HG02623 (cell line): Measurements from ENCODE around the gene GINS1.
"Not testable (repeated sequence)": the region's sequence is repeated elsewhere in the genome, so short reads cannot be mapped to it uniquely, and the experiment has no call there.

Source experiments
- ATAC-seq: cut with Tn5 transposase; IDR thresholded peaks from one replicate; pipeline ENCODE4 v1.9.1; 2021; ENCODE audit warnings: moderate library complexity; ENCODE audit not compliant: unreplicated experiment

Gene GINS1

DNA sequence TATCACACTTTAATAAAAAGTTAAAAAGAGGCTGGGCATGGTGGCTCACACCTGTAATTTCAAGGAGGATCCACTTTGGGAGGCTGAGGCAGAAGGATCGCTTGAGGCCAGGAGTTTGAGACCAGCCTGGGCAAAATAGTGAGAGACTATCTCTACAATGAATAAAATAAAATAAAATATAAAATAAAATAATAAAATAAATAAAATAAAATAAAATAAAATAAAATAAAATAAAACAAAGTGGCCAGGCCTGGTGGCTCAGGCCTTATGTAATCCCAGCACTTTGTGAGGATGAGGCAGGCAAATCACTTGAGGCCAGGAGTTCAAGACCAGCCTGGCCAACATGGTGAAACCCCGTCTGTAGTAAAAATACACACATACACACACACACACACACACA is 65.8 kb downstream of the GINS1 start:
- not testable (repeated sequence) for ATAC-seq

DNA sequence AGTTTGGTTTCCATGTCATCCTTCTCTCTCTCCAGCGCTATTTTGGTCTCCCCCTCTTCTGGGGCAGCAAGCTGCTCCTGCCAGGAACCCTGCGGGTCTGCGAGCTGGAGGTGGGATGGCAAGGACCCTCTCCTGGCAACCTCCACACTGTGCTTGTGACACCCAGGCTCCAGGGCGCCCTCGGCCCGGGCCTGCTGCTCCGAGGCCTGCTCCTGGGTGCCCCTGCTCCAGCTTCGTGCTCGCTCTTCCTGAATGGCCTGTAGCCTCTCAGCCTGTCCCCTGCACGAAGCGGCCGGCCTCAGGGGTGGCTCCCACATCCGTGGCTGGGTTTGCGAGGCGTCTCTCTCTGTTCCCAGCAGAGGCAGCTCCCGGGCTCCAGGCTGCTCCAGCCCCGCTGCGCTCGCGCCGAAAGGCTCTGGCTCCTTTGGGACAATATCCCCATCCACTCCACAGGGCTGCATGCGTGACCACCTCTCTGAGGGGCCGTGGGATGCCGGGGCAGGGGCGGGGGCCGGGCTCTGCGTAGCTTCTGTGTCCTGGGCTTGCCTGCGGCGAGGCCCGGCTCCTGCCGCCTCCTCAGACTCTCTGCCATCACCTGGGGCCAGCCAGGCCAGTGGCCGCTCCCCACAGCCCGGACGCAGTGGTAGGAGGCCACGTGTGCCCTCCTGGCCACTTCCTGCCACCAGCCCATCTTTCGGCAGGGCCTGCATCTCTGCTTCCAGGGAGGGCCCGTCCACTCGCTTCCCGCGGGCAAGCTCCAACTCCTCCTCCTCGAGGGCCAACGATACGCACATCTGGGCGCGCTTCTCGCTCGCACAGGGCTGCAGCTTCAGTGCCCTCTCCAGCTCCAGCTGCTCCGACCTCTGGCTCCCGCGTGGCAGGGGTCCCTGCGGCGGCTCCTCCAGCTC is 68.9 kb downstream of the GINS1 start:
- no peak for ATAC-seq

DNA sequence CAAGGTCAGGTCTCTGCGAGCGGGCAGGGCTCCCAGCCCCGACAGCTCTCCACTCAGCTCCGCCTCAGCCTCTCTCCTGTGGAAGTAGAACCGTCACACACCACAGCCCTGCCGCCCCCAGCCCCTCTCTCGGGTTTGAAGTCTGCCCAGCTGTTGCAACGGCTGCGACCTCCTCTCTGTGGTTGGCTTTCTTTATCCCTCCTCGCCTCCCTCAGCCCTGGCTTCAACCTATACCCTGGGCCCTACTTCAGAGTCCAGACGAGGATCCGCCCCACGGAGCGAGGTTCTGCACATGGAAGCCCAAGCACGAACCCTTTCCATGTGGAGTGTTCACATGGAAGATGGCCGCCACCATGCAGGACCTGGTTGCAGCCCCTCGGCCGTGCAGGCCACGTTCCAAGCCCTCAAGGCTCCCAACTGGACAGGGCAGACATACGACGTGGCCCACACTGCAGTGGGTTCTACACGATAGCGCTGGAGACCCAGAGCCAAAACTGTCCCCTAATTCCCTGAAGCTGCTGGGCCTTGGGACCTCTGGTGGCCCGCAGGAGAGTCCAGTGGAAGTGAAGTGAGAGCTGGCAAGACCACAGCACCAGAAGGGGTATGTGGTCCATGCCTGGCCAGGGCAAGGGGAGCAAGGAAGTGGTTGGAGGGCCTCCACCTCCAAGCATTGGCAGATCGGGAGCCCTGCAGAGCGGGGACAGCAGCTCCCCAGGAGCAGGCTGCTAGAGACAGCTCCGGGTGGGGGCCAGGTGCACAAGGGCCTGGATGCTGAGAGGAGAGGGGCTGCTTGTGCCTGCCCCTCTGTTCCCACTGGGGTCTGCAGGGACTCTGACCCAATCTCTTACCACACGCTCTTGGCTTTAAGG is 69.8 kb downstream of the GINS1 start:
- ATAC-seq, result no peak

DNA sequence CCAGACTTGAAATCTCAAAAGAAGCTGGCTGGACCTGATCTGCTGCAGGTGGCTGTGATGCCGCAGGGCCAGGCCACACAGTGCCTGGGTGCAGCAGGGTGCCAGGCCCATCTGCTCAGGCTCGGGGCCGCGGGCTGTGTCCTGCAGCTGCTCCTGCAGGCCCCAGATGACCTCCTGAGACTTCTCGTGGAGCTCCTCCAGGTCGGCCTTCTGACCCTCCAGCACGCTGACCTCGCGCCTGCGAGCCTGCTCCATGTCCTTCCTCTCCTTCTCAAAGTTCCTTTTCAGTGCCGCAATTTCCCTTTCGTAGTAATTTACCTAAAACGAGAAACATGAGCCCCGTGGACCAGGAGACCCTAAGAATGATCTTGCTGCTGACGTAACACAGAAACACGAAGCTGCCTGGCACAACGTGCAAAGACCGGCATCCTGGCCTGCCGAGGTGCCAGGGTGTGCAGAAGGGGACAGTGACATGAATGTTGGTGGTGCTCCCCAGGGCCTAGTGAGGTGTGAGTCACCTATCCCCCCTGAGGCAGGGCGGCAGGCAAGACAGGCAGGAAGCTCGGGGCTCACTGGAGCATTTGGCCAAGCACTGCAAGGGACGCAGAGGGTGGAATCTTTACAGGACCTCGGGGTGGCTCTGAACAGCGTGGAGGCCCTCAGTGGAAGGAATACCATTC is 71.6 kb downstream of the GINS1 start:
- ATAC-seq, result no peak

DNA sequence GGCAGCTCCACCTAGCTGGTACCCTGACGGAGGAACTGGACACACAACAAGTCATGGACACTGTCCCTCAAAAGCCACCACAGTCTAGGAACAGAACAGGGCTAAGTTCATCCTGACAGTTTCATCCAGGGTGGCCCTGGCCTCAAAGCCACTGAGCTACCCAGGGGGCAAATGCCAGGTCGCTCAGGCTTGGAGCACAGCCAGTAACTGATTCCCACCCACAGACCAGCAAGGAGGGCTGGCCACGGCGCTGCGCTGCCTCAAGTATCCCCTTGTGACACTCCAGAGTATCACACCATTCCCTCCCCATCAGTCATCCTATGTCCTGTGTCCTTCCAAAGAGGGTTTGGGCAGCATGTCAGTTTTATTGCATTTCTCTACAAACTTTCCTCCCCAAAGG is 72.2 kb downstream of the GINS1 start:
- no peak for ATAC-seq

DNA sequence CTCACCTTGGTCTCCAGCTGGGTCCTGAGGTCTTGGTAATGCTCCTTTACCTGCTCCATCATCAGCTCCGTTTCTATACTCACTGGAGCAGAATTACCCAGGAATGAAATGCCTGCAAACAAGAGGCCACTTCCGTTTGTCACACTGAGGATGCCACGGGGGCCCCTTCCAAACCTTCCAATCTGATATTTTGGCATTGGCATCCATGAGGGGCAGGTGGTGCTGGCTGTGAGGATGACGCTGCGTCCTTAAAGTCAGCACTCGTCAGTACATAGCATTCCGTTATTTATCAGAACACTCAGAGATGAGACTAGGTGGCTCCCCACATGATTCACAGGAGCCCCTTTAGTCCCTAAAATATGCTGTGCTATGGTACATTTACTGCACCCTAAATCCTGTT is 72.7 kb downstream of the GINS1 start:
- ATAC-seq, result no peak

DNA sequence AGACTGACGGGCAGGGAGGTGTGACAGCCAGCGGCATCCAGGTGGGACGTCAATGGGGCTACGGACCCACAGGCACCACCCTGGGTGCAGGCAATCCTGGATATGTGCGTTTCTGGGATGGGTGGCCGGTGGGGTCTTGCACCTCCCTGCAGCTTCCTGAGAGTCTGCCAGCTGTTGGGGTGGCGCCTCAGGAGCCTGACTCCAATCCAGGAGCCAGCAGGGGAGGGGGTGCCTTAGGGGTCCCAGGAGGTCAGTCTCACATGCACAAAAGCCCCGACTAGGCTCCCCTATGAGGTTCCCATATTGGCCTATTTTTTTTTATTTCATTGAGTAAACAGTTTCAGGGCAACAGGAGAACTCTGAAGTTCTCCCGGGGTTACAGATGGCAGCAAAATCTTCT is 73.3 kb downstream of the GINS1 start:
- no peak for ATAC-seq

DNA sequence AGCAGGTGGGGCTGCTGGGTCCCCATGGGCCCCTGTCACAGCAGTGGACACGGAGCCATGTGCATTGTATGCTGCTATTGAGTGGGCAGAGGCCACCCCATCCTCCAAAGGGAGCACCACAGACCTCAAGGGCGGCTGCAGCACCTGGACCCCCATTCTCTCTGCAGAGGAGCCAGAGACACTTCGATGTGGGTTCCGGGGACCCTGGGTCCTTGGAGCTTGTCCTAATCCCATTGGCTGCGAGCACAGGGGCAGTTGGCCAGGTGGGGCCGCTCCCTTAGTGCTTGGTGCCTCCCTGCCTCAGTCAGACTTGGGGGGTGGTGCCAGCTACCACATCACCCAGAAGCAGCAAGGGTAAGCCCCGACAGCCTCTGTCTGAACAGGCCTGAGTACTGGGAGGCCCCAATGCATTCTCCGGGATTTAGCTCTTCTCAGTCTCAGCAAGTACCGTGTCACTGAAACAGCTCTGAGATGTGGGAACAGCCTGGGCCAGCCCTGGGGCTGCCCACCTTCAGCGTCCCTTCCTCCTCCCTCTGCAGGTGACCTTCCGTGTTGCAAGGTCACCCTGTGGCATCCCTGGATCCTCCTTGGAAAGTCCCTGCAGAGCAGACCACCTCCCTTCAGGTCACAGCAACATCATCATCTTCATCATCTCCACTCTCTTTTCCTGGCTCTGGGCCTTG is 73.9 kb downstream of the GINS1 start:
- no peak for ATAC-seq

DNA sequence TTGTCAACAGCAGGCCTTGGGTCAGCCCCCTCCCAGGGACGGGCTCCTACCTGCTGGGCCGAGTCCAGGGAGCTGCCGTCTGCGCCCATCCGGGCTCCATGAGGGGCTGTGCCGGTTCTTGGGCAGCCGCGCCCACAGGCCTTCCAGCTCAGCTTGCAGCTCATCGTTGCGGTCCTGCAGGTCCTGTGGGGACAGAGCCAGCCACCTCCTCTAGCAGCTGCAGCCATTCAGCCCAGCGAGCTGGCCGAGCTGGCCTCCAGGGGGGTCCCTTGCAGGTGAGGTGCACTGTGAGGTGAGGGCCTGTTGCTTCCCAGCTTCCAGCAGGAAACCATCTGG is 74.4 kb downstream of the GINS1 start:
- ATAC-seq, result no peak

DNA sequence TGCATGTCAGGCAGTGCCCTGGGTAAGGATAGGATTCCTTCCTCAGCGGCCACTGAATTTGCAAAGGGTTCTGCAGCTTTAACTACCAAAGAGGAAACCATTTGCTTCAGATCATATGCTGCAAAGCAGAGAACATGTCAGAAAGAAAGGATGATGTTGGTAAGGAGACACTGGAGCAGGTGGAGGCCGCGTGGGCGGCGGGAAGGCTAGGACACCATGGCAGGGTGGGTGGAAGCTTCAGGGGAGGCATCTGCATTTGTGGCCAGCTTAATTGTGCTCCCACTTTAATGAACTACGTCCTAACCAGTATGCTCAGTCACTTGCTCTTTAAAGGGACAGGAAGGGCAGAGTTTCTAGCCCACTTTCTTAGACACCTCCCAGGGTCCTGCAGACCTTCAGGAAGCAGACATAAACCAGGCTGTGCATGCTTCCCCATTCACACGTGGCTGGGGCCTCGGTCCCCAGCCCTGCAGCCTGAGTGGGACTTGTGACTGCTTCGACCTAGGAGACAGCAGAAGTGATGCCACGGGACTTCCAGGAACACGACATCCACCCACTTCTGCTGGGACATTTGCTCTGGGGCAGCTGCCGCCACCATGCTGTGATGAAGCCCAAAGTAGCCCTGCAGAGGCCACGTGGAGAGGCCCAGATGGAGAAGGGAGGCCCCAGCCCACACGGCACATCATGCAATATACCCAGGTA is 76.1 kb downstream of the GINS1 start:
- ATAC-seq, result no peak

DNA sequence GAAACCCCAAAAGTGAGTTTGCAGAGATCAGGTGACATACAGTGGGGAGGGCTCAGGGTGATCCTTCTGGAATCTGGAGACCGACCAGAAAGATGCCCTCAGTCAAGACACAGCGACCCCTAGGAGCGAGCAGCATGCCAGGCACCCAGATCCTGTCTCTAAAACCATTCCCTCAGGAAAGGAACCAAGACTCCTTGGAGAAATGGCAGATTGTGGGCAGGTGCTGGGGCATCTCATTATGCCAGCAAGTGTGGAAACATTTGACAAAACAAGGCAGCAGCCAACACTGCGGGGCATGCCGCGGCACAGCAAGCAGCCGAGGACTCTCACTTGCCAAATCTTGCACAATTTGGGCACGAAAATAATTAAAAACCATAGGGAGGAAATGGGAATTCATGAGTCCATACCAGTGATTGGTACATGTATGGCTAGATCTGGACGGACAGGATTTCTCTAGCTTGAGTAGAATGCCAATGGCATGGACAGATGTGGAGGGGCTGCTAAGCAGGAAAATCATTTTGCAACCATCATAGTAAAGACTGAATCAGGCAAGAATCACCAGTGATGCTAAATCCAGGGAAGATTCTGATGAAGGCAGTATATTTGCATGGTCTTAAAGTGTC is 76.9 kb downstream of the GINS1 start:
- no peak for ATAC-seq

DNA sequence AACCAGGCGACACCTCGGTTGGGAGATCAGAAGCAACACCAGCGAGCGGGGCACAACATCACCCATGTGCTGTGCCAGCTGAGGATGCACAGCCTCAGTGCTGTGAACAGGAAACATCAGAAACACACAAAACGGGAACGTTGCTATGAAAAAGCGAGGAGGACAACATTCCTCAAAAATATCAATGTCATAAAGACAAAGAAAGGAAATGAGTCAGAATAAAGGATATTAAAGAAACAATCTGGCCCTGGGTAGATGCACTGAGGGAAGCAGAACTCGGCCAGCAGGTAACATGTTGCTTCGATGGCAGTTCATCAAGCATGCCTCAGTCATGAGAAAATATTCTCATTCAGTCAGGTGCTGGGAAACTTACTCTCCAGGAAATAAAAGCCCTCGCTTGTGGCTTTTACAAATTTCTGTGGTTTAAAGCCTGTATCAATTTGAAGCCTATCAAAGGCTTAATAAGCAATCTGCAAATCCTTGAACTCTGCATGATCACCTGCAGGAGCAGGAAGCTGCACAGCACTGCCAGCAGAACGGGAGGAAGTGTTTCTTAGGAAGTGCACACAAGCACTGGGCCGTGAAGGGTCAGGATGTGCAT is 77.5 kb downstream of the GINS1 start:
- ATAC-seq, result no peak

DNA sequence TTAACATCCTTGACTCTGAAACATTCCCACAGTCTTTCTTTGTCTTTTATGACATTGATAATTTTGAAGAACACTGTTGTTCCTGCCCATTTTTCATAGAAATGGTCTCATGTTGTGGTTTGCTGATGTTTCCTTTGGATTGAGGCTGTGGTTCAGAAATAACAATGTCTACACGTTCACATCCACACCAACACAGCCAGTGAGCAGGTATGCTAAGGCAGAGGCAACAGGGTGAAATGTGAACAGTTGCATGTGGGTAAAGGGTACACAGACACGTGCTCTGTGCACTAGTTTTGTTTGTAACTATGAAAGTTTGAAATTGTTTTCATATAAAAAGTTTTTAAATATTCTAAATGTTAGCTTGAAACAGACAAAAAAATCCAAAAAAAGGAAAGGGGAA is 78.4 kb downstream of the GINS1 start:
- no peak for ATAC-seq

DNA sequence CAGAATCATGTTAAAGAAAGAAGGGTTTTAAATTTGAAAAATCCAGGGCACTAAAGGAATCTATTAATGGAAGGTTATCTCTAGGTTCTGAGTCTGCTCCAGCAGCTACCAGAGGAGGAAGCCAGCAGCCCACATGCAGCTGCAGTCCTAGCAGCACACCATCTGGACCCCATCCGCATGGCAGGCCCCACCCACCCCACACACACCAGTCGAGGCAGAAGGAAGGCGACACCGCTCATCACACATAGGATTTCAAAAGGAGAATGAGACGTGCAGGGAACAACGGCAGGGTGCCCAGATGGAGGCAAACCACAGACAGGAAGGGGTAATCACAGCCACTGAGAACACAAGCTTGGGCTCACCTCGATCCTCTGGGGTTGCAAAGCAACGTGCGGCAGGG is 78.9 kb downstream of the GINS1 start:
- no peak for ATAC-seq

DNA sequence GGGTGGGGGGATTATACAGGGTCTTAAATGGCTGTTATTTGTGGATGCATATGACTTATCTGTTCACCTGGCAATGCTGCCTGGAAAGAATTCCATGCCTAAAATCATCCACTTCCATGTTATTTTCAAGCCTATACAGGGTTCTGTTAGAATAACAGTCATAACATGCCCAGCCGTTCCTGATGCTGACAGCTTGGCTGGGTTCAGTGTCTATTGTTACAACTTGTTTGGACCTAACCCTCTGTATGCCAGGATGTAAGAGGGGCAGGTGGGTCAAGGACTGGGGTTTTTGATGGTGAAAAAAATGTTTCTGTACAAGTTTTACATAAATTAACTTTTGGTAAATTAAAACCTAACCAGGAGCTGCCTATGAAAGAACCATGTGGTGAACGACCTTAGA is 79.8 kb downstream of the GINS1 start:
- ATAC-seq, result no peak

DNA sequence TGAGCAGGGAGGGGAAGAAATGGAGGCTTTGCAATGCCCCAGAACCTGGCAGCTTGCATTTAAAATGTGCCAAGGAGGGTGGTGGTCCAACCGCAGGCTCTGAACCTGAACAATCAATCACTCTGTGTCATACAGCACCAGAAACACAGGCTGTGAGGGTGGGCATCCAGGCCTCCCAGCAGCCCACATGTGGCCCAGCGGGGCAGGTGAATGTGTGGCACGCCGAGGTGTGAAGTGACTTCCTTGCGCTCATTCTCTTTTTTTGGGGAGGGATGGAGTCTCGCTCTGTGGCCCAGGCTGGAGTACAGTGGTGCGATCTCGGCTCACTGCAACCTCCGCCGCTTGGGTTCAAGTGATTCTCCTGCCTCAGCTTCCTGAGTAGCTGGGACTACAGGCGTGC is 80.5 kb downstream of the GINS1 start:
- ATAC-seq, result no peak

DNA sequence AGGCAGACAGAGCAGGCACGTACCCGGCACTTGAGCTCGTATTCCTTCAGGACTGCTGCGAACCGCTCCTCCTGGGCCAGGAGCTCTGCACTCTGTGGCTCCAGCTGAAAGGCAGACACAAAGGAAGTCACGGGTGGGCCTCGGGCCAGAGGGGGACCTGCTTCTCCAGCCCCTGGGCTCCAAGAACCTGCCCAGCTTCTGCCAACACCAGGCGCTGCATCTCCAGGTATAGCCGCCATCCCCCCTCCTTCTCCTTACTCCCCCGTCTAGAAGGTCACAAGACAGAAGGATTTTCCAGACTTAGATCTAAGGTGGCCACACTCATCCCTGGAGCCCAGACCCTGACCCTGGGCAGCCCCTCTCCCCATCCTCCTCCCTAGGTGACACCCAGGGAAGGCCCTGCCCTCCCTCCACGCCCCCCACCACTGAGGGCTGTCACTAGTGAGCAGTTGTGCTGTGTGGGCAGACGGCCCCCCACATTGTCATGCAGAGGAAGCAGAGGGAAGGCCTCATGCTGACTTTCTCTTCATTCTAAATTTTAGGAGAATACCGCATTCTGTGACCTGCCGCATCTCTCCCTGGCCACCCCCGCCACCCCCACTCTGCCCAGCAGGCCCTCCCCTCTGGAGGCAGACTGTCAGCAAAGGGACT is 81.9 kb downstream of the GINS1 start:
- ATAC-seq, result no peak

DNA sequence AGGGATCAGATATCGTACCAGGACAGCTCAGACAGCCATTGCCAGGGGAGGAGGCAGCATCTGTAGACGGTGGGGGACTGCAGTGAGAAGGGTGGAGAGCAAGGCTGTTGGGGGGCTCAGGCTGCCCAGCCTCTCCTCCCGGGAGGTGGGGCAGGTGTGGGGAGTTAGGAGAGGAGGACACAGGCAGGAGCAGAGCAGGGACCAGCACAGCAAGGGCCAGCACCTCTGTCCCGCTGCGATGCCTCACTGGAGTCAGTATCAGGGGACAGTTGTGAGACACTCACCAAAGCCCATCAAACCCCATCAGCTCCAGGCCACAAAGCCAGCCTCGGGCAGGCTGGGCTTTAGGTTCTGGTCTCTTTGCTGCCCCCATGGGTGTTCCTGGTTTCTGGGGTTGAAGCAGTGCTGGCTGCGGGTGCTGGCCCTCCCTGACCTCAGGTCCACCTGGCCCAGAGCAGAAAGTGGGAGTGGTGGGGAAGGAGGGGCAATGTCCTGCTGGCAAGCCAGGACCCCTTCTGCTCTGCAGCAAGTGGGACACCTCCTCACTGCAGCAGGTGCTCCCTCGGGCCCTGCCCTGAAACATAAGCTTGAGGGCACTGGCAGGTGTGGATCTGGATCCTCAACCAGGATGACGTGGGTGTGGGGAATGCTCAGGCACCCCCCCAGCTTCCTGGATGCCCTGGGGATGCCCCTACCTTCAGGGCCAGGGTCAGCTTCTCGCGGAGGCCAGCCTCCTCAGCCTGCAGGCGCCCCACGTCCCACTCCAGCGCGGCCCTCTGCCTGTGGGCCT is 83.4 kb downstream of the GINS1 start:
- no peak for ATAC-seq
